Measurements from ENCODE around the gene GRIK4.

GRIK4 gene

DNA sequence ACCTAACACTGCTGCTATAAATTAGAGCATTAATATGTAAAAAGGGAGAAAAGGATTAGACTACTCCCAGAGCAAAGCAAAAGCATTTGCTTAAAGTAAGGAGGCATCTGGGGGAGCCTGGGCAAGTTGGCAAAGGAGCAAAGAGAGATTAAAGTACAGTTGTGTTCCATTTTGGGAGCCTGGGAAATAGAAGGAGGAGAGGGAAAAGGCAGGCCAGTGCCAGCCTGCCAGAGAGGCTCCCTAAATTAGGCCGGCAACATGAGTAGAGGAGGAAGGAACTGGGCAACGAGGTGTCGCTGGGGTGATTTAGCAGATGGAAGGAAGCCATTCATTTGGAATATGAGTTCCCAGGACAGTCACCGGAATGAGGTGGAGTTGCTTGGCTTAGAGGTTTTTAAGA is 326.1 kb downstream of the GRIK4 start:
- no peak overlapping the region for H3K4me3 ChIP-seq (ENCODE audit: low read depth, low read length)
- TF ChIP-seq CTCF (IDR thresholded peaks at IDR 0.05; ENCODE audit: low read depth, low read length, missing control alignments) = no peak
- in situ Hi-C loops (cut with HindIII; ENCODE audit: low sequenced_read_pairs) = no loop called here
- no peak for DNase-seq (ENCODE audit: low read depth)

GRCh38 chr11:120839201-120839600 is 327.7 kb downstream of the GRIK4 start:
- in situ Hi-C loops (cut with HindIII; ENCODE audit: low sequenced_read_pairs) = no loop called here
- no peak for DNase-seq (ENCODE audit: low read depth)
- H3K4me3 ChIP-seq (ENCODE audit: low read depth, low read length) = no peak overlapping the region
- no peak for TF ChIP-seq CTCF (IDR thresholded peaks at IDR 0.05; ENCODE audit: low read depth, low read length, missing control alignments)

- H3K4me3 ChIP-seq (ENCODE audit: low read depth, low read length) = no peak overlapping the region
- DNase-seq (ENCODE audit: low read depth) = no peak
- TF ChIP-seq CTCF (IDR thresholded peaks at IDR 0.05; ENCODE audit: low read depth, low read length, missing control alignments) = no peak
- in situ Hi-C loops (cut with HindIII; ENCODE audit: low sequenced_read_pairs) = no loop called here
Observed at GRCh38 chr11:120839846-120840402, 328.4 kb downstream of the GRIK4 start.

DNA sequence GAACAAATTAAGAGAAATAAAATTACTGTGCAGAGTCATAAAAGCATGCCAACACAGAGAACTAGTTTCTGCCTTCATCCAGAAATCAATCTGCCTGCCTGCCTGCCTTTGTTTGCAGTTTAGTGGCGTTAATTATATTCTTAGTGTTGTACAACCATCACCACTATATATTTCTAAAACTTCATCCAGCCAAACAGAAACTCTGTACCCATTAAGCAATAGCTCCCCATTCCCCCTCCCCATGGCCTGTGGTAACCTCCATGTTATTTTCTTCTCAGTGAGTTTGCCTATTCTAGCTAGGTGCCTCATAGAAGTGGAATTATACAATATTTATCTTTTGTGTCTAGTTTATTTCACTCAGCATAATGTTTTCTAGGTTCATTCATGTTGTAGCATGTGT is 329.1 kb downstream of the GRIK4 start:
- no peak overlapping the region for H3K4me3 ChIP-seq (ENCODE audit: low read depth, low read length)
- TF ChIP-seq CTCF (IDR thresholded peaks at IDR 0.05; ENCODE audit: low read depth, low read length, missing control alignments) = no peak
- no peak for DNase-seq (ENCODE audit: low read depth)
- in situ Hi-C loops (cut with HindIII; ENCODE audit: low sequenced_read_pairs) = no loop called here

DNA sequence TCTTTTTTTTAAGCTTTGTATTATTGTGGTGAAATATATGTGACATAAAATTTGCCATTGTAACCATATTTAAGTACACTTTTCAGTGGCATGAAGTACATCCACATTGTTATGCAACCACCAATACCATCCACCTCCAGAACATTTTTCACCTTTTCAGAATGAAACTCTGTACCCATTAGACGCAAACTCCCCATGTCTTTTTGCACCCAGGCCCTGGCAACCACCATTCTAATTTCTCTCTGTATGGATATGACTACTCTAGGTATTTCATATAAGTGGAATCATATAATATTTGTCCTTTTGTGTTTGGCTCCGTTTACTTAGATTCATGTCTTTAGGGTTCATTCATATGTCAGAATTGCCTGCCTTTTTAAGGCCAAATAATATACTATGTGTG is 329.5 kb downstream of the GRIK4 start:
- in situ Hi-C loops (cut with HindIII; ENCODE audit: low sequenced_read_pairs) = no loop called here
- no peak for DNase-seq (ENCODE audit: low read depth)
- no peak for TF ChIP-seq CTCF (IDR thresholded peaks at IDR 0.05; ENCODE audit: low read depth, low read length, missing control alignments)
- H3K4me3 ChIP-seq (ENCODE audit: low read depth, low read length) = no peak overlapping the region

- no peak for DNase-seq (ENCODE audit: low read depth)
- no peak for TF ChIP-seq CTCF (IDR thresholded peaks at IDR 0.05; ENCODE audit: low read depth, low read length, missing control alignments)
- in situ Hi-C loops (cut with HindIII; ENCODE audit: low sequenced_read_pairs) = no loop called here
- H3K4me3 ChIP-seq (ENCODE audit: low read depth, low read length) = no peak overlapping the region
Observed at GRCh38 chr11:120842195-120842594, 330.6 kb downstream of the GRIK4 start.

DNA sequence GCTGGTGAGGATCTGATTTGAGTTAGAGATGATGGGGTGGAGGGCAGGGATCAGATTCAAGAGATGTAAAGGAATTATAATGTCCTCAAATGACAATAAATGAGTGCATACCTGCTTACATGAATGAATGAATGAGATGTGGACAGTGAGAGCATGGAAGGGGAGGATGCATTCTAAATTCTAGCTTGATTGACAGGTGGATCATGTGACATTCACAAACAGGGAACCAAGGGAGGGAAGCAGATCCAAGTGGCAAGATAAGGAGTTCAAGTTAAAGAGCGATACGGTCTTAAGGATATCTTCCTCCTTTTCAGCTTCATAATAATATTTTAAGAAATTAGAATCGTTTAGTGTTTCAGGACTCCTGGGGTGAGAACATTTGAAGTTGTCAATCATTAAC is 341.9 kb downstream of the GRIK4 start:
- in situ Hi-C loops (cut with HindIII; ENCODE audit: low sequenced_read_pairs) = no loop called here
- no peak overlapping the region for H3K4me3 ChIP-seq (ENCODE audit: low read depth, low read length)
- no peak for TF ChIP-seq CTCF (IDR thresholded peaks at IDR 0.05; ENCODE audit: low read depth, low read length, missing control alignments)
- DNase-seq (ENCODE audit: low read depth) = no peak

Measured in astrocyte of the cerebellum (primary cell).